HG02623 (cell line): ENCODE measurements around the gene LIAS.
"Not testable (repeated sequence)": the region's sequence is repeated elsewhere in the genome, so short reads cannot be mapped to it uniquely, and the experiment has no call there.

Source experiments
- ATAC-seq: cut with Tn5 transposase; IDR thresholded peaks from one replicate; pipeline ENCODE4 v1.9.1; 2021; ENCODE audit warnings: moderate library complexity; ENCODE audit not compliant: unreplicated experiment

Gene LIAS

DNA sequence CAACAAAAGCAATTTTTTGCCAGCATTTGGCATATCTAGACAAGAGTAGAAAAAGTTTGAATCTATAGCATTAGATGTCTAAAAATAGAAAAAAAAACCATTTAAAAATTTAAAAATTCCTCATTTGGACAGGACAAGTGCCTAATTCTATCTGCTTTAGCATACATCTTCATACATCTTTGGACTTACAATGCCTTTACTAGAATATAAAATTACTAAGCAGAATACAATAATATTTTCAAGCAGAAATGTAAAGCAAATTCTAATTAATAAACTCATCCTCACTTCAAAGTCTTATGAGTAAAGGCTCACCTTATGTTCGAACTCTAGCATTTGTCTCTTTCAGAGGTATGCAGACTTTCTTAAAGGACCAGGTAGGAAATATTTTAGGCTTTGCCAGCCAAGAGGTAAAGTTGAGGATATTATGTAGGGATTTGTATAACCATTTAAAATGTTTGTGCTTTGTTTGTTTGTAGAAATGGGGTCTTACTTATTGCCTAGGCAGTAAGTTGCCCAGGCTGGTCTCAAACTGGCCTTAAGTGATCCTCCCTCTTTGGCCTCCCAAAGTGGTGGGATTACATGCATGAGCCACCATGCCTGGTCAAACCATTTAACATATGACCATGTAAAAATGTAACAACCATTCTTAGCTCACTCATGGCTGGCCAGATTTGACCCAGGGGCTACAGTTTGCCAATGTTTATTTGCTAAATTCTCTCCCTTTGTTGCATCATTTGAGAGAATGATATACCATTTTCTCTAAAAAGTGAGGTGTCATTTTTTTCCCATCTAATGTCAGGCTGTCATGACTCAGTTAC lies 39.3 kb downstream of the LIAS start:
- no peak for ATAC-seq

- ATAC-seq, result no peak
Measured at GRCh38 chr4:39498727-39499020, 39.8 kb downstream of the LIAS start.

DNA sequence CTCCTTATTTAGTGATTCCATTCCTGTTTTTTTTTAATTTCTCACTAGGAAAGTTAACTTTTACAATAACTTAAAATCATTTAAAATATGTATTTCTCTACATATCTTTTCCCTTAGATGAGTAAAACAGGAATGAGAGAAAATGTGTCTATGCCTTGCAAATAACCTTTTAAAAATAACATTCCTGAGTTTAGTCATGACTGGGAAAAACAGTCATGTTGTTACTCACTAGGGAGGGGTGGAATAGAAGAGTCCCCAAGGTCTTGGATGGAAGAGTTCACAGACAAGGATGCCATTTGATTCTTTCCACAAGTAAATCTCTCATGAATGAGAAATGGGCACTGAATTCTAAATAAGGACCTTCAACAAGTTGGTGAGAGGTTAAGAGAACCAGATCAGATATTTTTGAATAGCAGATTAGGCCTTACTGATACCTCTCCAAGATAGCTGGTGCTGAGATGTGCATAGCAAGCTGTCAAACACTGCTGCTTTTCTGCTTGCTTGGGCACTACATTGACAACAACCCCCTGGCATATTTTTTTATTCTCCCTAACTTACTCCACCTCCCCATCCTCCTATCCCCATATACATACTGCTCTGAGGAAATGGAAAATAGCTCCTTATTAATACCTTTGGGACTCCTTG lies 43.3 kb downstream of the LIAS start:
- ATAC-seq, result no peak

DNA sequence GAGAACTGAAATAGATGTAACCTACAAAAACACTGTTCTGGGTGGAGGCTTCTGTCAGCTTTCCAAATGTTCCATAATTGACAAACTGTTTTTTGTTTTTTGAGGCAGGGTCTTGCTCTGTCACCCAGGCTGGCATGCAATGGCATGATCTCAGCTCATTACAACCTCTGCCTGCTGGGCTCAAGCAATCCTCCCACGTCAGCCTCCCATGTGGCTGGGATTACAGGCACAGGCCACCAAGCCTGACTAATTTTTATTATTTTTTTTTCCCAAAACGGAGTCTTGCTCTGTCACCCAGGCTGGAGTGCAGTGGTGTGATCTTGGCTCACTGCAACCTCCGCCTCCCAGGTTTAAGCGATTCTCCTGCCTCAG lies 43.8 kb downstream of the LIAS start:
- ATAC-seq, result not testable (repeated sequence)

DNA sequence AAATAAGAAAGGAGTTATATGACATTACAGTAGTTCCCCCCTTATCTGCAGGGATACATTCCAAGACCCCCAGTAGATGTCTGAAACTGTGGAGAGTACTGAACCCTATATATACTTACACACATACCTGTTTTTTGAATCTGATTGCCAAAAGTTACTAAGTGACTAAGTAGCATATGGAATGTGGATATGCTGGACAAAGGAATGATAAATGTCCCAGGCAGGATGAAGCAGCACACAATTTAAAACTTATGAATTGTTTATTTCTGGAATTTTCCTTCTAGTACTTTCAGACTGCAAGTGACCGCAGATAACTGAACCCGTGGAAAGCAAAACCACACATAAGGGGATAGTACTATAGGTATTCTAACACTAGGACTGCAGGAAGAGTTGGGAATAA lies 45.7 kb downstream of the LIAS start:
- ATAC-seq, result no peak

- no peak for ATAC-seq
Measured at GRCh38 chr4:39505581-39505980, 46.7 kb downstream of the LIAS start.

GRCh38 chr4:39510348-39510929 lies 51.6 kb downstream of the LIAS start:
- no peak for ATAC-seq

- ATAC-seq, result not testable (repeated sequence)
Measured at GRCh38 chr4:39514266-39514665, 55.4 kb downstream of the LIAS start.

GRCh38 chr4:39514888-39515401 lies 56.1 kb downstream of the LIAS start:
- ATAC-seq, result no peak

DNA sequence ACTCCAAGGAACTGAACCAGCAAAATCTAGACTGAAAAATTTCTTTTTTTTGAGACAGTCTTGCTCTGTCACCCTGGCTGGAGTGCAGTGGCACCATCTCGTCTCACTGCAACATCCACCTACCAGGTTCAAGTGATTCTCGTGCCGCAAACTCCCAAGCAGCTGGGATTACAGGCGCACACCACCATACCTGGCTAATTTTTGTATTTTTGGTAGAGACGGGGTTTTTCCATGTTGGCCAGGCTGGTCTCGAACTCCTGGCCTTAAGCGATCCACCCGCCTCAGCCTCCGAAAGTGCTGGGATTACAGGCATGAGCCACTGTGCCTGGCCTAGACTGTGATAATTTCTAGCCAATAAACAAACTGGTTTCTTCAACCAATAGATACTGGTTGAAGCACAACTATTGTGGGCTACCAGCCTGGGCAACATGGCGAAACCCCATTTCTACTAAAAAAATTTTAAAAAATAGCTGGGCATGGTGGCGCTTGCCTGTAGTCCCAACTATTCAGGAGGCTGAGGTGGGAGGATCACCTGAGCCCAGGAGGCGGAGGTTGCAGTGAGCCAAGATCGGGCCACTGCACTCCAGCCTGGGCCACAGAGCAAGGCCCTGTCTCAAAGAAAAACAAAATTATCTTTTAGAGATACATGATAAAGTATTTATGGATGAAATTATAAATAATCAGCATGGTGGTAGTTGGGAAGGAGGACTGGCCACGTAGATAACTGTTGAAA lies 57.0 kb downstream of the LIAS start:
- not testable (repeated sequence) for ATAC-seq

DNA sequence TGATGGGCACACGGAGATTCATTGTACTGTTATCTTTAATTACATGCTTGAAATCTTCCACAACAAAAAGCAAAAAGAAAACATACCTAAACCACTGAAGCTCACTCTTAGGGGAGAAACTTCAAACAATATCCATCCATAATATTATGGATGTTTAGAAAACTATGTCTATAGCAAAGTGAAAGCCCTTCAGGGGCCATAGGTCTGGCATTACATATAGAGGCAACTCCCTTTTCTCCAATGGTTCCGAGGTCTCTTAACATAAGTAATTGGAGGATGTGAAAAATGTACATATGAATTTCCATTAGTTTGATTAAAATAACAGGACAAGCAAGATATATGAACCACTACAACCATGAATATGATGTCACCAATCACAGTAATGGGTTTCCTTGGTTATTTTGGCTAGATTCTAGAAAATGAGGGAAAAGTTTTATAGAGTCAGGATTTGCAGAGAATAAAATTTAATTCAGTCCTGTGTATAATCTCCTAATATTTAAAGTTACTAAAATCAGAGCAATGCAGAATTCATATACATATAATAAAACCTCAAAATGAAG lies 57.6 kb downstream of the LIAS start:
- no peak for ATAC-seq

DNA sequence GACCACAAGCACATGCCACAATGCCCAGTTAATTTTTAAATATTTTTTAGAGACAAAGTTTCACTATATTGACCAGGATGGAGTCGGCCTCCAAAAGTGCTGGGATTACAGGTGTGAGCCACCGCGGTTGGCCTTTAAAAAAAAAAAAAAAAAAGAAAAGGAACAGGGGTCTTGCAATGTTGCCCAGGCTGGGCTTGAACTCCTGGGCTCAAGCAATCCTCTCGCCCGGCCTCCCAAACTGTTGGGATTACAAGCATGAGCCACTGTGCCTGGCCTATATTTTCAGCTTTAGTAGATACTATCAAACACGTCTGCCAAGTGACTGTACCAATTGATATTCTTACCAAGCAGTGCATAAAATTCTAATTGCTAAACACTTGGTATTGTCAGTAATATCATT lies 59.6 kb downstream of the LIAS start:
- ATAC-seq, result no peak

GRCh38 chr4:39521253-39521919 lies 62.5 kb downstream of the LIAS start:
- no peak for ATAC-seq

- no peak for ATAC-seq
Measured at GRCh38 chr4:39522068-39522467, 63.2 kb downstream of the LIAS start.

DNA sequence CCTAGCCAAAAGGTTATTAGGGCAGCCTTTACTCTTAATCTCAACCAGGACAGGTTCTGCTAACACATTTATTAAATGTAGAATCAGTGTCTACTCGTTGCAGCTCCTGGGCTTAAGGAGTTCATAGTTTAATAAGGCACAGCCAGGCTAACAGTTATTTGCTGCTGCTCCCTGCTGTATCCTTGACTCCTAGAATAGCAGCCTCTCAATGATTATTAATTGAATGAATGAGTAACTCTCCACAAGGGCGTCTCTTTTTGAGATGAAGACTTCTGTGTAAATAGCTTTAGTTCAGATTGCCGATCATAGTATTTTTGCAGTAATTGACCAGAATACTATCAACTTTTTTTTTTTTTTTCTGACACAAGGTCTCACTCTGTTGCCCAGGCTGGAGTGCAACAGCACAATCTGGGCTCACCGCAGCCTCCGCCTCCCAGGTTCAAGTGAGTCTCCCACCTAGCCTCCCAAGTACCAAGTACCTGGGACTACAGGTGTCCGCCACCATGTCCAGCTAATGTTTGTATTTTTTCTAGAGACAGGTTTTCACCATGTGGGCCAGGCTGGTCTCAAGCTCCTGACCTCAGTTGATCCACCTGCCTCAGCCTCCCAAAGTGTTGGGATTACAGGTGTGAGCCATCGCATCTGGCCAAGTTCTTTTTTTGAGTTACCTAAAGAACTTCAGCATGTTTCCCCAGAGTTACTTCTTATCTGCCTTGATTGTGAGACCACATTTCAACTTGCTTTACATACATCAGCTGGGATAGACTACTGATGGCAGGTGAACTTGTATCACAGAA lies 65.5 kb downstream of the LIAS start:
- no peak for ATAC-seq

DNA sequence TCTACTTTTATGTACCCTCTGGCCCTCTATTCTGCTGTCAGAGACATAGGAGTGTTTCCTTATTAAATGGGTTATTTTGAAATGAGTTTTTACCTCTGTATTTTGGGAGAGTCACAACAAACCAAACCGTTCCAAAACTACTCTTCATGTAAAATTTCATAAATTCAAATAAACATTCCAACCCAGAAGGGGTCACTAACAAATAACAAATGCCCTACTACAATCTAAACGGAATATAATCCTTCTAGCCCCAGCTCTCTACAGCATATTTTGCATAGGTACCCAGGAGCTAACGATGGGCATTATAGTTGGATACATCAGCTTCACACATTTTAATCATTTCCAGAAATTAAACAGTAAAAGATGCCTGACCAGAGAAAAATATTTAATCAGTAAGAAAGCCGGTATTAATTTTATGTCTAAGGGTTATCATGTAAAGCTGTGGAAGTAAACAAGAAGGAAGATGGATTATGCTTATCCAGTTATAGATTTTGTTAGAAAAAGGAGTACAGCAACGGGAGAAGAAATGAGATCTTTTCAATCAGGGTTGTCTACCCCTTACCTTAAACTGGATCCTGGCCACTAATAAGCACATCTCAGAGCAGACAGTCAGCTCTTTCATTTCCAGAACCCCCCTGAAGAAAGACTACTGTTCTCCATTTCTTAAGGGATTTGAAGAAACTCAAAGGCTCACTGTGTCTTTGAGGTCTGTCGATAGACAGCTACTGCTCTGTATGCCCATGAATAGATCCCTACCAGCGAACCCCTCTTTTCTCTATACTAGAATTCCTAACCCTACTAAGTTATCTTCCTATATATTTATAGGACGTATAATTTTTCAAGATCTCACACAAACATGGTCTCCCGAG lies 67.2 kb downstream of the LIAS start:
- ATAC-seq, result no peak

DNA sequence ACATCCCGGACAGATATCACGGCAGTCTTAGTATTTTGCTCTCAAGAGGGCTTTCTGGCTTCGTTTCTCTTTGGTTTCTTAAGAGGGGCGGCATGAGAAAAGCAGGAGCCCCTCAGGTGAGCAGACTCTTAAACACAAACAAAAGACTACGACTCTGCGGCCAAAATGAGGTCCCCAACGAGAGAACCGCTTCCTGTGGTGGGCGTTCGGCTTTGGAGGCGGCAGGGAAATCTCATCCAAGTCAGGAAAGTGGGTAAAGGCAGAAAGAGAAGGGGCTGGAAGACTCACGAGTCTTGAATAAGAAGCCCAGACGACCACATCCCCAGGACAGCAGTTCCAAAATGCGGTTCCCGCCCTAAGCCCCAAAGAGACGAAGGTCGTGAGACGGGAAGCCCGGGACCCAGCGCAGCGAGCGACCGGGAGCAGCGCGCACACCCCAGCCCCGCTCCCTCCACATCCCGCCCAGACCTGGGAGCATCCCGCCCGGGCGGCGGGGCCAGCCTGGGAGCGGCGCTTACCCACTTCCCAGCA lies 68.0 kb downstream of the LIAS start:
- peak; percentile 10 for ATAC-seq

DNA sequence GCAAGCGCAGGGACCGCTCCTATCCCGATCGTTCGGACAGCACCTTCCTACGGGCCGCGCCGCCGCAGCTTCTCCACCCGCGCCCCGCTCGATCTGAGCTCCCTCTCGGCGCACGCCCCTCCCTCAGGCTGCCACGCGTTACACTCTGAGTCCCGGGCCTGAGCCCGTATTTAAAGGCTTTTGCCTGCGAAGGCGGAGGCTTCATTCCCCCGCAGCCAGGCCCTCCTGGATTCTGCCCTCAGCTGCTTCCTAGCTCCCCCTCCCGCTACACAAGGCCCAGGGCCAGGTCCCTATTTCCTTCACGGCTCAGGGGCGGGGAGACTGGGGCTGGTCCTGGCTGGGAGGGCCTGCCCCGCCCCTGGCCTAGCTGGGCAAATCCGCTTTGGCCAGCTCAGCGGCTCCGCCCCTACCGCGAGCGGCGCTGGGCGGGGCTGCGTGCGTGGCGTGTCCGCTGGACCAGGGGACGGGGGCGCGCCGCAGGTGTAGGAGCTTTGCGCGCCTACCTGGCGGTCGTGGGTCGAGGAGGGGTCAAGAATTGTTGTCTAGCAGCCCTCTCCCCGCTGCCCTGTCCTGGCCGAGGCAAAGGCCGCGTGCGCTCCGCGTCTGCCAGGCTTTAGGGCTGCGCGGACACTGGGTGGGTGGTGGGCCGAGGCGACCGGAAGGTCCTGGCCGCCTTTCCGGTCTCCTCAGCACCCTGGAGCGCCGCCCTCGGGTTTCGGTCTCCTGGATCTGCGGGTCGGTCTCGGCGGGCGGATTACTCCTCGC lies 68.6 kb downstream of the LIAS start, which contains the start of gene UGDH:
UGDH (minus strand) TSS at position 144 of the 765 bp plus-strand sequence. CDS start 5,927 bp downstream, outside the sequence.
- peak; percentile 94 for ATAC-seq
